Suprapubic skin (tissue), 4 donors: ENCODE measurements around the gene PGPEP1. TPM values are rescaled to one million over a fixed set of nuclear protein-coding genes. Genes with fewer than 3 reads are reported as not detected.
A peak's percentile ranks its signal among the peaks of the same experiment; 100 is the strongest.
"Not testable (repeated sequence)": the region's sequence is repeated elsewhere in the genome, so short reads cannot be mapped to it uniquely, and the experiment has no call there.

Source experiments
- DNase-seq, 2 donors: peaks; one replicate each; pipeline ENCODE4 v3.0.0-alpha.2; 2019; ENCODE audit warnings: low spot score in 2 of 2
- H3K27ac ChIP-seq: fragments of 200-600 bp; sonication (generic); one replicate; pipeline ENCODE4 v1.5.1; 2019
- H3K27me3 ChIP-seq: fragments of 200-600 bp; sonication (generic); one replicate; pipeline ENCODE4 v1.5.1; 2019
- H3K36me3 ChIP-seq: fragments of 200-600 bp; sonication (generic); one replicate; pipeline ENCODE4 v1.5.1; 2019
- H3K4me1 ChIP-seq: fragments of 200-600 bp; sonication (generic); one replicate; pipeline ENCODE4 v1.5.1; 2019
- H3K4me3 ChIP-seq: fragments of 200-600 bp; sonication (generic); one replicate; pipeline ENCODE4 v1.5.1; 2019; ENCODE audit warnings: mild to moderate bottlenecking
- H3K9me3 ChIP-seq: fragments of 200-600 bp; sonication (generic); one replicate; pipeline ENCODE4 v1.5.1; 2019
- EP300 ChIP-seq: sonication (generic); formaldehyde crosslinking; IDR thresholded peaks from one replicate; pipeline ENCODE4 v1.6.1; 2017; ENCODE audit warnings: antibody characterized with exemption
- POLR2A ChIP-seq, 2 donors: fragments of 450-650 bp; IDR thresholded peaks; one replicate each; pipeline ENCODE4 v1.6.1; 2017; ENCODE audit warnings: antibody characterized with exemption in 2 of 2, mild to moderate bottlenecking in 2 of 2, moderate library complexity in 2 of 2
- POLR2AphosphoS5 ChIP-seq, 3 donors: sonication (generic); formaldehyde crosslinking; IDR thresholded peaks; one replicate each; pipeline ENCODE4 v1.6.1; 2017; ENCODE audit warnings: antibody characterized with exemption in 3 of 3
- WGBS: methylation state at CpG from one replicate; pipeline ENCODE4 v1.1.5; 2018; 5-methylcytosine and 5-hydroxymethylcytosine counted together
- total RNA-seq, 4 donors: library from RNA; depleted of rRNA; stranded (reverse); fragments of >200 nt; gene quantifications; one replicate each; pipeline ENCODE4 v1.1.0, GENCODE V29; 2016
- TF ChIP-seq, protein P1 (sequence below), 2 donors: fragments of 200-600 bp in 1 of 2; fragments of 450-650 bp in 1 of 2; sonication (generic) in 1 of 2; IDR thresholded peaks; one replicate each; pipeline ENCODE4 v1.5.1; 2016 to 2019; ENCODE audit warnings: antibody characterized with exemption in 2 of 2, mild to moderate bottlenecking in 1 of 2, moderate library complexity in 1 of 2

PGPEP1 gene
- total RNA-seq, 4 donors from 2014 or later, result 4.6 to 8.0 (median 7.6) TPM

DNA sequence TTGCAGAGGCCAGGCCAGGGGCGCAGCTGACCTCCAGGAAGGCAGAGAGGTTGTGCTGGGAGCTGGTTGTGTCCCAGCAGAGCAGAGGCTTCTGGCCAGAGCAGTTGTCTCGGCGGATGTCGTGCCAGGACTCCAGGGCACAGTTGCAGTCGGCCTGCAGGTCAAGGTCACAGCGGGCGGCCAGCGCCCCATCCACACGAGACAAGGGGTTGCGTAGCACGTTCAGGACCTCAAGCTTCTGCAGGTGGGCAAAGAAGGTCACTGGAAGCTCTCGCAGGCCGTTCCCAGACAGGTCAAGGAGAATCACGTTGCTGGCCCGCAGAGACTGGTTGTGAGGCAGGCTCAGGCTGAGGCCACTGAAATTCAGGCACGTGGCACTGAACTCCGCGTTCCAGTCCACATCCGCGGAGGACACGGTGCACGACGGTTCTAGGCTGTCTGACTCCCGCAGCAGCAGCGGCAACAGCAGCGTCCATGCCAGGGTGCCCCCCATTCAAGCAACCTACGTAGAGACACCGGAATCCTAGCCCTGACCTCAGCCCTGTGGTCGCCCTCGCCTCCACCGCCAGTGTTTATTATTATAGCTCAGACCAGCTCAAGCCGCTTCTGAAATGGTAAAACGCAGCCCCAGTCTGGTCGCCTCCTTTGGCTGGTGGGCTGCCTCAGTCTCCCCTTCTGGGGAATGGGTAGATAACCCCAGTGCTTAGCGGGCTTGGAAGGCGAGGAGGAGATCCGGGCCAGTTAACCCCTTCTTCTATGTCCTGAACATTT lies 56.3 kb downstream of the PGPEP1 start:
- Histone ChIP-seq H3K36me3 (no peaks in the 10 kb centered on the region), H3K27ac (no peak overlapping the region), H3K4me3 (peak overlapping the region; percentile 34), H3K4me1 (peaks cover 13% of the 10 kb centered on the region), H3K9me3 (no peaks in the 10 kb centered on the region), H3K27me3 (peaks cover 11% of the 10 kb centered on the region)
- no peak for TF ChIP-seq EP300
- no peak for TF ChIP-seq POLR2AphosphoS5 (IDR thresholded peaks at IDR 0.05)
- TF ChIP-seq, protein P1, sequence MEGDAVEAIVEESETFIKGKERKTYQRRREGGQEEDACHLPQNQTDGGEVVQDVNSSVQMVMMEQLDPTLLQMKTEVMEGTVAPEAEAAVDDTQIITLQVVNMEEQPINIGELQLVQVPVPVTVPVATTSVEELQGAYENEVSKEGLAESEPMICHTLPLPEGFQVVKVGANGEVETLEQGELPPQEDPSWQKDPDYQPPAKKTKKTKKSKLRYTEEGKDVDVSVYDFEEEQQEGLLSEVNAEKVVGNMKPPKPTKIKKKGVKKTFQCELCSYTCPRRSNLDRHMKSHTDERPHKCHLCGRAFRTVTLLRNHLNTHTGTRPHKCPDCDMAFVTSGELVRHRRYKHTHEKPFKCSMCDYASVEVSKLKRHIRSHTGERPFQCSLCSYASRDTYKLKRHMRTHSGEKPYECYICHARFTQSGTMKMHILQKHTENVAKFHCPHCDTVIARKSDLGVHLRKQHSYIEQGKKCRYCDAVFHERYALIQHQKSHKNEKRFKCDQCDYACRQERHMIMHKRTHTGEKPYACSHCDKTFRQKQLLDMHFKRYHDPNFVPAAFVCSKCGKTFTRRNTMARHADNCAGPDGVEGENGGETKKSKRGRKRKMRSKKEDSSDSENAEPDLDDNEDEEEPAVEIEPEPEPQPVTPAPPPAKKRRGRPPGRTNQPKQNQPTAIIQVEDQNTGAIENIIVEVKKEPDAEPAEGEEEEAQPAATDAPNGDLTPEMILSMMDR (IDR thresholded peaks at IDR 0.05), result no peak
- no peak for TF ChIP-seq POLR2A (IDR thresholded peaks at IDR 0.05)
- 64% methylated on average over 7 of the region's 37 CpGs for WGBS
- no peak for DNase-seq

DNA sequence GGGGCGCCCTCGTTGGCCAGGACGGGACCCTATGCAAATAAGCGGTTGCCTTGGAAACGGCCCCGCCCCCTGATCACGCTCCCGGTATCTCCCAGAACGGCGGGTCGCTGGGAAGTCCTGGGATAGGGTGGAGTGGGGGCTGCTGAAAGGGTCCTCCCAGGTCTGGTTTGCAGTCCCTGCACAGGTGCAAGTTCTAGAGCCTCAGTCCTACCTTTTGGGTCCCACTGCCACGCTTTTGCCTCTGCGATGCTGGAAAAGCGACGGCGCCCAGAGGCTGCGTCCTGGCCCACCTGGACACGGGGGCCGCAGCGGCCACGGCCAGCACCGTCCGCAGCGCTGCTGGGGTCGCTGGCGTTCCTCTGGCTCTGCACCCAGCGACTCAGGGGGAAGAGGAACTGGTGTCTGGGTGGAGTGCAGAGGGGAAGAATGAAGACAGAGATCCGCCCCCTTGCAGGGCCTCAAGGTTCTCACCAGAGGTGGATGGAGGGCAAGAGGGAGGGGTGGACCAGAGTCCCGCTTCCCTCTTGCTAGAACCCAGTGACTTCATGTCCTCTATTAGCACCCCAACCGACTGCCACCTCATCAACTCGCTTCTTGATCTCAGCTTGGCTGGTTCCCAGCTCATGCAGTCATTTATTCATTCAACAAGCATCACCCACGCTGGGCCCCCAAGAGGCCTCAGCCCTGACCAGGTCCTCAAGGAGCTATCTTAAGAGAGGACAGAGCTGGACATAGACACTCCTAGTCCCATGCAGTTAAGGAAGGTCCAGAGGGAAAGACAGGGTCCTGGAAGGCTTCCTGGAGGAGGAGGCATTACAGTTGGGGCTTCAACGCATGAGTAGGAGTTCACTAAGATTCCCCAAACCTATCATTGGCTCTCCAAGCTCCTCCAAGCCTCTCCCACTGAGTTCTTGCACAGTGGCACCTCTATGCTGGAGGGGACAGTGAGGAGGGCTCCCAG lies 57.1 kb downstream of the PGPEP1 start, which contains the start of gene LRRC25:
Gene LRRC25, minus strand, starts transcription at position 381 of the 961 bp plus-strand sequence. CDS start 659 bp downstream, outside the sequence.
- Histone ChIP-seq H3K36me3 (no peaks in the 10 kb centered on the region), H3K9me3 (no peaks in the 10 kb centered on the region), H3K27ac (no peak within 1 kb of the TSS), H3K4me3 (peak within 1 kb of the TSS; percentile 34), H3K27me3 (peaks cover 11% of the 10 kb centered on the region), H3K4me1 (peaks cover 21% of the 10 kb centered on the region)
- TF ChIP-seq EP300, result no peak
- TF ChIP-seq POLR2AphosphoS5 (IDR thresholded peaks at IDR 0.05), result no peak
- TF ChIP-seq, protein P1 (IDR thresholded peaks at IDR 0.05), result no peak
- no peak for TF ChIP-seq POLR2A (IDR thresholded peaks at IDR 0.05)
- WGBS, result 29% methylated on average over 17 of the region's 33 CpGs
- DNase-seq, result no peak

DNA sequence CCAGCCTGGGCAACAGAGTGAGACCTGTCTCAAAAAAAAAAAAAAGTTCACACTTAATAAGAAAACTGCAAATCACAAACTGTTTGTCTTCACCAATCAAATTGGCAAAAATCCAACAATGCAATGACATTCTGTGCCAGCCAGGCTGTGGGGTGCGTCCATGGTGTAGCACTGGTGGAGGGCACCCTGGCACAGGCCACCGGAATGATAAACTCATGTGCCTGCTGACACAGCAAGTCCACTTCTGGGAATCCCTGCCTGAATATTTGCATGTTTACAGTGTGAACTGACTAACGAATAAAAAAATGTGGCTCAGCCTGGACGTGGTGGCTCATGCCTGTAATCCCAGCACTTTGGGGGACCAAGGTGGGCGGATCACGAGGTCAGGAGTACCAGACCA lies 58.6 kb downstream of the PGPEP1 start:
- WGBS, result 29% methylated on average over 6 of the region's 6 CpGs
- TF ChIP-seq, protein P1 (IDR thresholded peaks at IDR 0.05), result no peak
- TF ChIP-seq EP300, result no peak
- no peak for TF ChIP-seq POLR2AphosphoS5 (IDR thresholded peaks at IDR 0.05)
- no peak for TF ChIP-seq POLR2A (IDR thresholded peaks at IDR 0.05)
- H3K4me1 ChIP-seq, result peaks cover 21% of the 10 kb centered on the region
- no peak overlapping the region for H3K27ac ChIP-seq
- H3K9me3 ChIP-seq, result no peaks in the 10 kb centered on the region
- no peak overlapping the region for H3K4me3 ChIP-seq
- no peaks in the 10 kb centered on the region for H3K36me3 ChIP-seq
- no peak for DNase-seq
- H3K27me3 ChIP-seq, result peaks cover 11% of the 10 kb centered on the region

DNA sequence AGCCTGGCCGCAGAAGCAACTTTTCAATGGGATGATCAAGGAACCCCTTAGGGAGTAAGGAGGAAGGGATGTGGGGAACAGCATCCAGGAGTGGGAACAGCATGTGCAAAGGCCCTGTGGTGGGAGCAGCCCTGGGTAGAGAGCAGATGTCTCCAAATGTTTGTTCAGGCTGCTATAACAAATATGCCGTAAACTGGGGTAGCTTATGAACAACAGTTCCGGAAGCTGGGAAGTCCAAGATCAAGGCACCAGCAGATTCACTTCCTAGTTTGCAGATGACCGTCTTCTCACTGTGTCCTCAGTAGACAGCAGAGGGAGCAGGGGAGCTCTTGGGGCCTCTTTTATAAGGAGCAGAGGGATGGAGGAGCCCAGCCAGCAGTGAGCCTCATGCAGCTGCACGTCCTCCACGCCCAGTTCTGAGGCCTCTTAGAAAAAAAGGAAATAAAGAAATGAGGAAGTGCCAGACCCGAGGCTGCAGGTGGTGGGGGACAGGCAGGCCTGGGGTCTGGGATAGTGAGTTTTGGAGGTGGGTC lies 61.2 kb downstream of the PGPEP1 start:
- Histone ChIP-seq H3K27ac (peak overlapping the region; percentile 37), H3K4me3 (no peak overlapping the region), H3K4me1 (peaks cover 21% of the 10 kb centered on the region), H3K9me3 (no peaks in the 10 kb centered on the region), H3K36me3 (no peaks in the 10 kb centered on the region), H3K27me3 (peaks cover 11% of the 10 kb centered on the region)
- no peak for TF ChIP-seq POLR2A (IDR thresholded peaks at IDR 0.05)
- TF ChIP-seq, protein P1 (IDR thresholded peaks at IDR 0.05), result peak in 1 of 2 donors; percentile 25
- DNase-seq, result no peak
- 42% methylated on average over 7 of the region's 7 CpGs for WGBS

DNA sequence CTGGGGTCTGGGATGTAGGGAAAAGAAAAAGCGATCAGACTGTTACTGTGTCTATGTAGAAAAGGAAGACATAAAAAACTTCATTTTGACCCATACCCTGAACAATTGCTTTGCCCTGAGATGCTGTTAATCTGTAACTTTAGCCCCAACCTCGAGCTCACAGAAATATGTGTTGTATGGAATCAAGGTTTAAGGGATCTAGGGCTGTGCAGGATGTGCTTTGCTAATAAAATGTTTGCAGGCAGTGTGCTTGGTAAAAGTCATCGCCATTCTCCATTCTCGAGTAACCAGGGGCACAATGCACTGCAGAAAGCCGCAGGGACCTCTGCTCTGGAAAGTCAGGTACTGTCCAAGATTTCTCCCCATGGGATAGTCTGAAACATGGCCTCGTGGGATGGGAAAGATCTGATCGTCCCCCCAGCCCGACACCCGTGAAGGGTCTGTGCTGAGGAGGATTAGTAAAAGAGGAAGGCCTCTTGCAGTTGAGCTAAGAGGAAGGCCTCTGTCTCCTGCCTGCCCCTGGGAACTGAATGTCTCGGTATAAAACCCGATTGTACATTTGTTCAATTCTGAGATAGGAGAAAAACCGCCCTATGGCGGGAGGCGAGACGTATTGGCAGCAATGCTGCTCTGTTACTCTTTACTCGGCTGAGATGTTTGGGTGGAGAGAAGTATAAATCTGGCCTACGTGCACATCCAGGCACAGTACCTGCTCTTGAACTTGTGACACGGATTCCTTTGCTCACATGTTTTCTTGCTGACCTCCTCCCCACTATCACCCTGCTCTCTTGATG lies 62.3 kb downstream of the PGPEP1 start:
- DNase-seq, H3K9me3 ChIP-seq, H3K4me3 ChIP-seq, H3K27me3 ChIP-seq, H3K36me3 ChIP-seq: not testable (repeated sequence)
- Histone ChIP-seq H3K4me1 (peaks cover 15% of the 10 kb centered on the region), H3K27ac (peak overlapping the region; percentile 37)
- WGBS, result 75% methylated on average over 18 of the region's 18 CpGs

DNA sequence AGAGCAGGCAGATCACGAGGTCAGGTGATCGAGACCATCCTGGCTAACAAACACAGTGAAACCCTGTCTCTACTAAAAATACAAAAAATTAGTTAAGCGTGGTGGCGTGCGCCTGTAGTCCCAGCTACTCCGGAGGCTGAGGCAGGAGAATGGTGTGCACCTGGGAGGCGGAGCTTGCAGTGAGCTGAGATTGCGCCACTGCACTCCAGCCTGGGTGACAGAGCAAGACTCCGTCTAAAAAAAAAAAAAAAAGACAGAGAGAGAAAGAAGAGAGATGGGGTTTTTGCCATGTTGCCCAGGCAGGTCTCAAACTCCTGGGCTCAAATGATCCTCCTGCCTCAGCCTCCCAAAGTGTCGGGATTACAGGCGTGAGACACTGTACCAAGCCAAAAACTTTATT lies 65.4 kb downstream of the PGPEP1 start:
- H3K9me3 ChIP-seq, H3K36me3 ChIP-seq, DNase-seq, H3K27me3 ChIP-seq, H3K27ac ChIP-seq, H3K4me3 ChIP-seq: not testable (repeated sequence)
- 91% methylated on average over 11 of the region's 11 CpGs for WGBS
- H3K4me1 ChIP-seq, result peaks cover 14% of the 10 kb centered on the region
